H1 (cell line): ENCODE data around the gene SLIT3. TPM values are rescaled to one million over a fixed set of nuclear protein-coding genes. Genes with fewer than 3 reads are reported as not detected.

Experiments used
- CTCF ChIA-PET: fragments of 300-600 bp; sonication (Branson Sonifier 250); formaldehyde crosslinking; loops from one replicate; lab custom pipeline; 2021; ENCODE audit not compliant: partially characterized antibody; lab: Charles Lee
- POLR2A ChIA-PET: fragments of 300-600 bp; sonication (Branson Sonifier 250); formaldehyde crosslinking; loops from one replicate; lab custom pipeline; 2021; ENCODE audit warnings: inconsistent platforms; ENCODE audit not compliant: partially characterized antibody; lab: Charles Lee
- DNase-seq, 2 experiments: peaks; one replicate each; pipeline versions ENCODE4 v3.0.0 to v3.0.0-alpha.2; 2010 to 2022; ENCODE audit warnings: low spot score in 2 of 2, low read depth in 1 of 2, mixed read lengths in 1 of 2
- FAIRE-seq: peaks from 2 replicates; lab custom pipeline; 2011; peaks lifted over from hg19 to GRCh38; lab: Jason Lieb, UNC
- H2AFZ ChIP-seq: 2 replicates; pipeline ENCODE4 v1.8.1; 2012; ENCODE audit warnings: low read length, inconsistent platforms
- H2AK5ac ChIP-seq: 2 replicates; pipeline ENCODE4 v1.6.1; 2013; ENCODE audit warnings: low read depth, low read length
- H2BK120ac ChIP-seq: replicated peaks from 2 replicates; pipeline ENCODE3; 2013; ENCODE audit warnings: low read depth, low read length, inconsistent platforms
- H2BK12ac ChIP-seq: 2 replicates; pipeline ENCODE4 v1.6.1; 2013; ENCODE audit warnings: low read depth, low read length
- H2BK15ac ChIP-seq: 2 replicates; pipeline ENCODE4 v1.6.1; 2013; ENCODE audit warnings: low read length
- H2BK20ac ChIP-seq: 2 replicates; pipeline ENCODE4 v1.6.1; 2013; ENCODE audit warnings: low read length
- H2BK5ac ChIP-seq: 2 replicates; pipeline ENCODE4 v1.6.1; 2013; ENCODE audit warnings: low read depth, low read length
- H3K14ac ChIP-seq: 2 replicates; pipeline ENCODE4 v1.6.1; 2013; ENCODE audit warnings: inconsistent platforms; ENCODE audit not compliant: insufficient read length
- H3K18ac ChIP-seq: 2 replicates; pipeline ENCODE4 v1.6.1; 2013; ENCODE audit warnings: low read length; ENCODE audit errors: extremely low read depth
- H3K23ac ChIP-seq: 2 replicates; pipeline ENCODE4 v1.6.1; 2013; ENCODE audit warnings: inconsistent platforms; ENCODE audit not compliant: insufficient read length
- H3K23me2 ChIP-seq: 2 replicates; pipeline ENCODE4 v1.6.1; 2013; ENCODE audit warnings: low read depth, low read length
- H3K27ac ChIP-seq: 2 replicates; pipeline ENCODE4 v1.6.1; 2011; ENCODE audit warnings: low read depth, low read length, inconsistent platforms
- H3K27me3 ChIP-seq, 4 experiments: replicated peaks in 1 of 4; 1 replicate in 1 of 4; 2 replicates in 3 of 4; pipeline versions ENCODE4 v1.6.1 to v1.8.1; 2011 to 2013; ENCODE audit warnings: low read length in 3 of 4, mild to moderate bottlenecking in 3 of 4, inconsistent platforms in 2 of 4, mixed read lengths in 2 of 4, moderate library complexity in 1 of 4; ENCODE audit not compliant: control insufficient read depth in 3 of 4, insufficient read depth in 3 of 4; ENCODE audit errors: extremely low read depth in 1 of 4
- H3K36me3 ChIP-seq, 4 experiments: 2 replicates each; pipeline versions ENCODE4 v1.6.1 to v1.8.1; 2011 to 2013; ENCODE audit warnings: mild to moderate bottlenecking in 4 of 4, low read length in 3 of 4, moderate library complexity in 2 of 4, control low read depth in 1 of 4, inconsistent platforms in 1 of 4; ENCODE audit not compliant: insufficient read depth in 4 of 4, control insufficient read depth in 2 of 4
- H3K4ac ChIP-seq: replicated peaks from 2 replicates; pipeline ENCODE3; 2013; ENCODE audit warnings: low read length, low read depth, mixed read lengths, inconsistent platforms; ENCODE audit not compliant: insufficient read length
- H3K4me1 ChIP-seq, 4 experiments: replicated peaks in 1 of 4; 1 replicate in 1 of 4; 2 replicates in 3 of 4; pipeline versions ENCODE4 v1.6.1 to v1.8.1; 2011 to 2013; ENCODE audit warnings: low read length in 3 of 4, inconsistent platforms in 2 of 4, mixed read lengths in 1 of 4; ENCODE audit not compliant: insufficient read depth in 4 of 4, control insufficient read depth in 3 of 4
- H3K4me2 ChIP-seq, 2 experiments: 2 replicates each; pipeline versions ENCODE4 v1.6.1 to v1.8.1; 2011 to 2013; ENCODE audit warnings: low read depth in 2 of 2, low read length in 2 of 2, control low read depth in 1 of 2, inconsistent platforms in 1 of 2, mild to moderate bottlenecking in 1 of 2; ENCODE audit not compliant: insufficient read depth in 1 of 2
- H3K4me3 ChIP-seq, 4 experiments: fragments of 200-600, 300-600 bp in 1 of 4; sonication (generic), shearing (Covaris generic), sonication (Bioruptor Twin) in 1 of 4; 2 replicates each; pipeline versions ENCODE4 v1.5.1 to v1.8.1; 2011 to 2016; ENCODE audit warnings: low read length in 4 of 4, low read depth in 3 of 4, control low read depth in 2 of 4, inconsistent platforms in 2 of 4, mild to moderate bottlenecking in 2 of 4, mixed read lengths in 1 of 4, moderate library complexity in 1 of 4; ENCODE audit not compliant: insufficient read depth in 2 of 4; ENCODE audit errors: extremely low read depth in 1 of 4
- H3K56ac ChIP-seq: replicated peaks from 2 replicates; pipeline ENCODE3; 2013; ENCODE audit warnings: low read depth, mild to moderate bottlenecking, mixed read lengths, low read length, inconsistent platforms; ENCODE audit not compliant: insufficient read length
- H3K79me1 ChIP-seq: 2 replicates; pipeline ENCODE4 v1.6.1; 2013; ENCODE audit warnings: low read depth, low read length, control low read depth
- H3K79me2 ChIP-seq, 2 experiments: 2 replicates each; pipeline versions ENCODE4 v1.6.1 to v1.8.1; 2012 to 2013; ENCODE audit warnings: low read length in 2 of 2, mild to moderate bottlenecking in 2 of 2, inconsistent platforms in 1 of 2; ENCODE audit not compliant: insufficient read depth in 2 of 2, control insufficient read depth in 1 of 2
- H3K9ac ChIP-seq, 4 experiments: replicated peaks in 1 of 4; 1 replicate in 1 of 4; 2 replicates in 3 of 4; pipeline versions ENCODE4 v1.6.1 to v1.8.1; 2011 to 2013; ENCODE audit warnings: low read depth in 3 of 4, low read length in 3 of 4, control low read depth in 2 of 4, mild to moderate bottlenecking in 2 of 4, moderate library complexity in 2 of 4, inconsistent platforms in 1 of 4; ENCODE audit errors: extremely low read depth in 1 of 4
- H3K9me3 ChIP-seq, 2 experiments: 2 replicates each; pipeline versions ENCODE4 v1.6.1 to v1.8.1; 2012 to 2013; ENCODE audit warnings: mild to moderate bottlenecking in 2 of 2, moderate library complexity in 2 of 2, control low read depth in 1 of 2, inconsistent platforms in 1 of 2, low read depth in 1 of 2, low read length in 1 of 2, mixed read lengths in 1 of 2; ENCODE audit not compliant: insufficient read depth in 2 of 2
- H4K20me1 ChIP-seq, 2 experiments: replicated peaks in 1 of 2; 2 replicates each; pipeline versions ENCODE3 to v1.8.1; 2011 to 2013; ENCODE audit warnings: inconsistent platforms in 2 of 2, low read length in 2 of 2, mild to moderate bottlenecking in 1 of 2; ENCODE audit not compliant: insufficient read depth in 2 of 2, control insufficient read depth in 1 of 2
- H4K5ac ChIP-seq: 2 replicates; pipeline ENCODE4 v1.6.1; 2013; ENCODE audit warnings: low read length, low read depth, mixed read lengths, inconsistent platforms; ENCODE audit not compliant: insufficient read length
- H4K8ac ChIP-seq: 2 replicates; pipeline ENCODE4 v1.8.0; 2013; ENCODE audit warnings: mild to moderate bottlenecking, moderate library complexity, low read length, inconsistent platforms; ENCODE audit not compliant: insufficient read depth; ENCODE audit errors: extremely low read depth
- H4K91ac ChIP-seq: replicated peaks from 2 replicates; pipeline ENCODE3; 2013; ENCODE audit warnings: low read length, mixed read lengths, inconsistent platforms; ENCODE audit not compliant: insufficient read length
- JUND ChIP-seq: IDR thresholded peaks from 2 replicates; pipeline ENCODE4 v1.6.1; 2011; ENCODE audit warnings: mild to moderate bottlenecking, improper control_type of control experiment, low read length
- KDM5A ChIP-seq: fragments of 200-600 bp; IDR thresholded peaks from 2 replicates; pipeline ENCODE4 v1.7.1; 2012; ENCODE audit warnings: mild to moderate bottlenecking, low read length, inconsistent platforms, mixed read lengths
- POLR2A ChIP-seq, 2 experiments: IDR thresholded peaks; 1 replicate in 1 of 2; 2 replicates in 1 of 2; pipeline ENCODE4 v1.6.1; 2011; ENCODE audit warnings: low read depth in 2 of 2, low read length in 2 of 2, mild to moderate bottlenecking in 2 of 2; ENCODE audit errors: control extremely low read depth in 1 of 2
- POU5F1 ChIP-seq: IDR thresholded peaks from 2 replicates; pipeline ENCODE4 v1.6.1; 2011; ENCODE audit warnings: low read depth, mild to moderate bottlenecking, low read length, moderate library complexity
- RXRA ChIP-seq: IDR thresholded peaks from 2 replicates; pipeline ENCODE4 v1.6.1; 2011; ENCODE audit warnings: low read depth, mild to moderate bottlenecking, low read length, moderate library complexity; ENCODE audit not compliant: insufficient read depth
- SAP30 ChIP-seq: fragments of 300-600 bp; sonication (generic); IDR thresholded peaks from 2 replicates; pipeline ENCODE4 v1.7.1; 2012; ENCODE audit warnings: low read length, moderate library complexity, mild to moderate bottlenecking, inconsistent platforms; ENCODE audit not compliant: insufficient read depth, insufficient replicate concordance
- SIX5 ChIP-seq: IDR thresholded peaks from 2 replicates; pipeline ENCODE4 v1.6.1; 2011; ENCODE audit warnings: mild to moderate bottlenecking, low read depth, low read length
- SP1 ChIP-seq: IDR thresholded peaks from 2 replicates; pipeline ENCODE4 v1.6.1; 2011; ENCODE audit warnings: low read depth, low read length
- SUZ12 ChIP-seq: fragments of 200-600 bp; sonication (generic); IDR thresholded peaks from 2 replicates; pipeline ENCODE4 v1.6.1; 2012; ENCODE audit warnings: mild to moderate bottlenecking, inconsistent platforms, low read length, moderate library complexity, mixed read lengths
- TAF7 ChIP-seq: optimal IDR thresholded peaks from 2 replicates; pipeline ENCODE3; 2011; ENCODE audit warnings: low read depth, mild to moderate bottlenecking, inconsistent platforms, low read length, moderate library complexity, borderline replicate concordance
- WGBS, 2 experiments: shearing (Covaris generic) in 1 of 2; methylation state at CpG; one replicate each; pipeline versions ENCODE4 v1.1.6 to v1.1.7; 2013 to 2015; ENCODE audit warnings: low lambda C conversion rate in 2 of 2, mixed read lengths in 2 of 2, inconsistent platforms in 1 of 2, low coverage in 1 of 2, missing lambda C conversion rate in 1 of 2; ENCODE audit not compliant: insufficient replicate concordance in 2 of 2, insufficient coverage in 1 of 2, insufficient read length in 1 of 2; ENCODE audit errors: extremely low coverage in 1 of 2, missing lambda C conversion rate in 1 of 2; 5-methylcytosine and 5-hydroxymethylcytosine counted together
- polyA plus RNA-seq, 7 experiments: library from polyadenylated mRNA; depleted of rRNA in 3 of 7; stranded (reverse) in 5 of 7; unstranded in 2 of 7; fragments of >200 nt in 5 of 7; fragments of 200-250 nt in 2 of 7; gene quantifications; 1 replicate in 5 of 7; 2 replicates in 1 of 7; 4 replicates in 1 of 7; pipeline versions ENCODE4 v1.2.1 to v1.2.3, GENCODE V29; 2011 to 2013; ENCODE audit warnings: missing spikeins in 2 of 7, mixed read lengths in 2 of 7
- total RNA-seq: library from RNA; stranded (reverse); fragmentation: NEBNext Ultra II Directional; extraction: Animal tissue kit (Norgen Biotek cat#: 25700); gene quantifications from 2 replicates; pipeline ENCODE4 v1.2.1, GENCODE V29; 2021
- TF ChIP-seq, protein P1 (sequence below), 3 experiments: IDR thresholded peaks; 1 replicate in 2 of 3; 2 replicates in 1 of 3; pipeline versions ENCODE4 v1.5.1 to v1.6.1; 2011; ENCODE audit warnings: low read length in 3 of 3, mild to moderate bottlenecking in 3 of 3, inconsistent platforms in 2 of 3, low read depth in 1 of 3, moderate library complexity in 1 of 3; ENCODE audit not compliant: insufficient read depth in 1 of 3; ENCODE audit errors: control extremely low read depth in 1 of 3

SLIT3 gene
- total and polyA plus RNA-seq, 2 of the 8 experiments (the other 6 are each of a cell fraction or from before 2014, with no cell fraction given), result 1.1 to 1.2 TPM

DNA sequence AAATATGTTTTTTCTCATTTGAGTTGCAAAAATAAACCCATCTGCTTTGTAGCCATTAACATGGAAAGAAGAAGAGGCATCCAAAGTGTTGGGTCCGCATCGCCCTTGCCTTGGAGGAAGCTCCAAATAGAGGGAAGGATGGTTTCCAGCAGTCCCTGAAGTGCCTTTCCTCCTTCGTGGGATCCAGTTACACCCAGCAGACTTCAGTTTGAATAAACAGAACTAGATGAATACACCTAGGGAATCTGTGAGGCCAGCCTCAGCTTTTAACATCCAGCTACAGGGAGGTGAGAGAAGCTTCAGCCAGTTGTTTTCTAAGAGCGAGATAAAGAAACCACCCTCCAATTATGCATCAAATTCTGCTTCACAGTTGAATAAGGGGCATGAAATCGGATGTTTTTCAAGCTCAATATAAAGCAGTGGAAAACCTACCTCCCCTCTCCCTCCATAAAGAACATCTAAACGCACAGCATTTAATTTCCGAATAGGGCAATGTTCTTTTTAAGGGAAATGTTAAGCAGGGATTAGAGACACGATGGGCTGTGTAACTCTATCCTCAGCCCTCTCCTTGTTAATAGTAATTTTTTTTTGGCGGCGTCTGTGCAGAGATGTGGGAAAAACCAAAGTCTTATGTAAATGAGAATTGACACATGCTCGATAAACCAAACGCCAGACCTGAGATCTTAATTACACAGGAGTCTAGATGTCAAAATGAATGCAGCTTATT is 264.7 kb downstream of the SLIT3 start:
- no peak for FAIRE-seq
- H3K4me2 ChIP-seq, result no peak overlapping the region
- POLR2A ChIA-PET, result no interaction called here
- TF ChIP-seq SUZ12 (no peak), SIX5 (no peak), POLR2A (IDR thresholded peaks at IDR 0.05; ENCODE audit: control extremely low read depth in 1 of 2, low read depth in 2 of 2, low read length in 2 of 2) (no peak), RXRA (no peak), KDM5A (no peak), TAF7 (no peak), POU5F1 (no peak), SAP30 (no peak), SP1 (no peak), JUND (no peak)
- TF ChIP-seq, protein P1, sequence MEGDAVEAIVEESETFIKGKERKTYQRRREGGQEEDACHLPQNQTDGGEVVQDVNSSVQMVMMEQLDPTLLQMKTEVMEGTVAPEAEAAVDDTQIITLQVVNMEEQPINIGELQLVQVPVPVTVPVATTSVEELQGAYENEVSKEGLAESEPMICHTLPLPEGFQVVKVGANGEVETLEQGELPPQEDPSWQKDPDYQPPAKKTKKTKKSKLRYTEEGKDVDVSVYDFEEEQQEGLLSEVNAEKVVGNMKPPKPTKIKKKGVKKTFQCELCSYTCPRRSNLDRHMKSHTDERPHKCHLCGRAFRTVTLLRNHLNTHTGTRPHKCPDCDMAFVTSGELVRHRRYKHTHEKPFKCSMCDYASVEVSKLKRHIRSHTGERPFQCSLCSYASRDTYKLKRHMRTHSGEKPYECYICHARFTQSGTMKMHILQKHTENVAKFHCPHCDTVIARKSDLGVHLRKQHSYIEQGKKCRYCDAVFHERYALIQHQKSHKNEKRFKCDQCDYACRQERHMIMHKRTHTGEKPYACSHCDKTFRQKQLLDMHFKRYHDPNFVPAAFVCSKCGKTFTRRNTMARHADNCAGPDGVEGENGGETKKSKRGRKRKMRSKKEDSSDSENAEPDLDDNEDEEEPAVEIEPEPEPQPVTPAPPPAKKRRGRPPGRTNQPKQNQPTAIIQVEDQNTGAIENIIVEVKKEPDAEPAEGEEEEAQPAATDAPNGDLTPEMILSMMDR (IDR thresholded peaks at IDR 0.05; ENCODE audit: control extremely low read depth in 1 of 3, insufficient read depth in 1 of 3, low read depth in 1 of 3, low read length in 3 of 3), result no peak

More for the DNA sequence above, 264.7 kb downstream of the SLIT3 start:
- no peak overlapping the region for H2BK20ac ChIP-seq
- no peaks in the 10 kb centered on the region for H3K79me1 ChIP-seq
- H3K18ac ChIP-seq, result no peak overlapping the region
- H2BK120ac ChIP-seq, result no peak overlapping the region
- no peak overlapping the region for H2BK15ac ChIP-seq
- no peaks in the 10 kb centered on the region for H3K79me2 ChIP-seq
- no peak overlapping the region for H3K4me3 ChIP-seq
- H4K91ac ChIP-seq, result no peak overlapping the region
- no peak overlapping the region for H3K4ac ChIP-seq
- no peaks in the 10 kb centered on the region for H3K36me3 ChIP-seq
- no peaks in the 10 kb centered on the region for H3K9me3 ChIP-seq
- no peaks in the 10 kb centered on the region for H3K23me2 ChIP-seq
- 81% methylated on average over 12 of the region's 12 CpGs; no CpG with 5 or more reads in 1 of the 2 experiments for WGBS, 2 experiments
- H3K56ac ChIP-seq, result no peak overlapping the region
- no peaks in the 10 kb centered on the region for H4K20me1 ChIP-seq
- no peak for DNase-seq
- CTCF ChIA-PET, result interaction anchor here (0.9 to 1.2 kb wide), 3 partner anchors 31 to 89 kb away, joined by 3 read pairs; no protein-coding TSS in a partner anchor
- H3K27me3 ChIP-seq, result no peaks in the 10 kb centered on the region
- H3K9ac ChIP-seq, result no peak overlapping the region
- H3K14ac ChIP-seq, result no peak overlapping the region
- H2AK5ac ChIP-seq, result no peak overlapping the region
- no peak overlapping the region for H4K5ac ChIP-seq
- no peak overlapping the region for H3K27ac ChIP-seq
- no peaks in the 10 kb centered on the region for H3K4me1 ChIP-seq
- no peak overlapping the region for H3K23ac ChIP-seq
- no peak overlapping the region for H2BK5ac ChIP-seq
- no peak overlapping the region for H4K8ac ChIP-seq
- H2BK12ac ChIP-seq, result no peak overlapping the region
- no peak overlapping the region for H2AFZ ChIP-seq
